NCI-H2196 treated with DMSO at 0.1 percent for 48 hours (cell line): ENCODE results near the gene TSSK6.

ENCODE experiments used
- DNase-seq: peaks from one replicate; lab custom pipeline; 2025; ENCODE audit not compliant: unreplicated experiment; lab: John Stamatoyannopoulos, UW

The TSSK6 gene

DNA sequence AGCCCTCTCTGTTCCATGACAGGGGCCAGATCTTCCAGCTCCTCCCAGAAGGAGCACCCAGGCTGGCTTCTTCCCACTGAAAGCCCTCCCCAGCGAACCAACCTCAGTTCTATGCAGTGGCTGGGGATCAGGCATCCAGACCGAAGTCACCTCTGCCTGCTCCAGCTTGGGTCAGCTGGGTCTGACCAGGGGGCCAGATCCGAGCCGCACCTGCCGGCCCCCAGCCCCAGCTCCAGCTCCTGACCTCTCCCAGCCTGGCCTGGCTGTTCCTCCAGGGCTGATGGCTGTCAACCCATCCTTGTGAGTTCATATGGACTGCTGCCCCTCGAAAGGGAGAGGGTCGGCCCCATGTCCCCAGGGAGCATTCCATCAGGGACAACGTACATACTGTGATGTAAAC is 8.0 kb downstream of the TSSK6 start:
- DNase-seq = no peak

GRCh38 chr19:19506592-19506991 is 8.8 kb downstream of the TSSK6 start:
- DNase-seq = no peak

GRCh38 chr19:19505669-19506326 is 9.6 kb downstream of the TSSK6 start:
- no peak for DNase-seq

GRCh38 chr19:19504754-19505668 is 10.3 kb downstream of the TSSK6 start:
- DNase-seq = no peak

DNA sequence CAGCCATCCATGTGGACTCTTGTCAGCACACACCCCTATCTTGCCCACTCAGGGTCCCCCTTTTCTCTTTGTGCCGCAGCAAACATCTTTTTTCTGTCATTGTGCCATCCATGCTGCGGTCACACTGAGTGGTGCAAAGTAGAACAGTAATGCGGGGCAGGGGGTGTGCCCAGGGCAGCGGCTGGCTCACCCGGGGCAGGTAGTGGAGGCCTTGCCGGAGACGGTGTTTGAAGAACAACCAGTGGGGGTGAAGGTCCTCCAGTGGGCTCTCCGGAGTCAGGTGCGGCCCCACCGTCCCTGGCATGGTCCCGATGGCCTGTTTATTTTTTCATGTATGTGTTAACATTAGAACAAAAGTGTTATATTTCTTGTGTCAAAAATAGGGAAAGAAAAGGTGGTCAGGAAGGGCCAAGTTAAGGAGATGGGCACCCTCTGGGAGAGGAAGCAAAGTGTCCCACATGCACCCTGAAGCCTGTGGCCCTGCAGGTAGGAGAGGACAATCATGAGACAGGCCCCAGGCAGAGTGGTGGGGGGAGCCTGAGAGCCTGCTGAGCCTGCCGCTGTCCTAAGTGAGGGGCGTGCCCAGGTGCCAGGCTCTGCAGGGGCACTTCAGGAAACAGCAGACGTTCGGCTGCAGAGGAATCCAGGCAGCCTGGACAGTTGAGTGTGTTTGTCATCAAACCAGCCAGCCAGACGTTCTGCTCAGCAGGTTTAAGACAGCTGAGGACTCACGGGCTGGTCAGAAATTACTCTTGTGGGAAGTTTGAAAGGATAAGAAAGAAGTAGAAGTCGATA is 12.3 kb downstream of the TSSK6 start:
- no peak for DNase-seq

DNA sequence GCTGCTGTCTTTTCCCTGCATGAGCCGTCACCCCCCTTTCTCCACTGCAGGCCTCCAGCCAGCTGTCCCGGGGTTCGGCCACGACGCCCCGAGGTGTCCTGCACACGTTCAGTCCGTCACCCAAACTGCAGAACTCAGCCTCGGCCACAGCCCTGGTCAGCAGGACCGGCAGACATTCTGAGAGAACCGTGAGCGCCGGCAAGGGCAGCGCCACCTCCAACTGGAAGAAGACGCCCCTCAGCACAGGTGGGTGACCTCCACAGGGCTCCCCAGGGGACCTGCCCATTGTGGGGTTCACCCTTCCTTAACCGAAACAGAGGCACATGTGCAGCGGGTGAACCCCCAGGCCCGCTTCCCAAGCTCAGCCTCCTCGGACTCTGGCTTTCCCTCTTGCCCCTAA is 13.1 kb downstream of the TSSK6 start:
- no peak for DNase-seq

- no peak for DNase-seq
Measured at GRCh38 chr19:19501798-19502197, 13.6 kb downstream of the TSSK6 start.

- DNase-seq = no peak
Measured at GRCh38 chr19:19500975-19501644, 14.2 kb downstream of the TSSK6 start.

DNA sequence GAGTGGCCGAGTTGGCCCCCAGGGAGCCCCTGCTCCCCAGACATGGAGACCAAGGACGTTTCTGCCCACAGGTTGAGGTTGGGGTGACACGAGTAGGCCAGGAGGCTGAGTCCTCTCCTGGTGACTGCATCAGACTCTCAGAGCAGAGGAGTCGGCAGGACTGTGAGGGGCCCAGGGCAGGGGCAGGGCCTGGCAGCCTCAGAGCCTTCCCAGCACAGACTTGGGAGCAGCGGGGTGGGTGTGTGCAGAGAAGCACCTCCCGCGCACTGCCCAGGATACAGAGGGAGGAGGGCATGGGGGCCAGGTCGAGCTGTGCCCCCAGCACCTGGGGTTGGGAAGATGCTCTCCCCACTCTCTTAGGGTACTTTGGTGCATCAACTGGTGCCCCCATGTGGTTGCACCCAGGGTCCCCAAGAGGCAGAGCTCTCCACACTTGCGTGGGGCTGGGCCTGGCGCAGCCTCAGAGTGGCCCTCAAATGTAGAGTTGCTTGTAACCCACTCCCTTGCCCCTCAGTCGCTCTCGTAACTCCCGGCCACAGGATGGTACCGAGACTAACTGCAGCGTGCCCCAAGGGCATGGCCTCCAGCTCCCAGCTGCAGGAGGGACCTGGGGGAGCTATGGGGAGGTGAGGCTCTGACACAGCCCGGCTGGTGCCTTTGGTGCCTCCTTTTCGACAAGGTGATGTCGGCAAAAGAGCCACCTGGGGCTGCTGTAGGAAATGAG is 15.9 kb downstream of the TSSK6 start:
- DNase-seq = no peak

DNA sequence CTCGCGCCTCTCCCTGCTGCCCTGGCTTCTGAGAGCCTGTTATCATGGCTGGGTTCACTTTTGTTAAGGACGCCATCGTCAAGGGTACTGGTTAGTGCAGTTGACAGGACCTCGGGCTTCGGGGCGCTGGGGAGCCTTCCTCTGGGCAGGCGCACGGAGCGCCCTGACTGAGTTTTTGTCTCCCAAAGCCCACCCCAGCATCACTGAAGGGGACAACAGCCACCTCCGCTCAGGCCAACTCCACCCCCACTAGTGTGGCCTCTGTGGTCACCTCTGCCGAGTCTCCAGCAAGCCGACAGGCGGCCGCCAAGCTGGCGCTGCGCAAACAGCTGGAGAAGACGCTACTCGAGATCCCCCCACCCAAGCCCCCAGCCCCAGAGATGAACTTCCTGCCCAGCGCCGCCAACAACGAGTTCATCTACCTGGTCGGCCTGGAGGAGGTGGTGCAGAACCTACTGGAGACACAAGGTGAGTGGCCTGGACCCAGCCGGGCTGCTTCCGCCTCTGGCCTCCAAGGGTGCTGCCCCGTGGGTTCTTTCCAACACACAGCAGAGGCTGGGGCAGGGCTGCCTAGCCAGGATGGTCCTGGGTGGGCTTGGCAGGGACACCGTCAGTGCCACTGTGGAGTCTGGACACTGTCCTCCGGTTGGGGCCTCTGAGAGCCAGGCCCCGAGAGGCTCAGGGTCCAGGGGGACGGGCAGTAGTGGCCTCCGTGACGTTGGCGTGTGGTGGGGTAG is 16.9 kb downstream of the TSSK6 start:
- DNase-seq = no peak

GRCh38 chr19:19495614-19496603 is 19.4 kb downstream of the TSSK6 start:
- no peak for DNase-seq

DNA sequence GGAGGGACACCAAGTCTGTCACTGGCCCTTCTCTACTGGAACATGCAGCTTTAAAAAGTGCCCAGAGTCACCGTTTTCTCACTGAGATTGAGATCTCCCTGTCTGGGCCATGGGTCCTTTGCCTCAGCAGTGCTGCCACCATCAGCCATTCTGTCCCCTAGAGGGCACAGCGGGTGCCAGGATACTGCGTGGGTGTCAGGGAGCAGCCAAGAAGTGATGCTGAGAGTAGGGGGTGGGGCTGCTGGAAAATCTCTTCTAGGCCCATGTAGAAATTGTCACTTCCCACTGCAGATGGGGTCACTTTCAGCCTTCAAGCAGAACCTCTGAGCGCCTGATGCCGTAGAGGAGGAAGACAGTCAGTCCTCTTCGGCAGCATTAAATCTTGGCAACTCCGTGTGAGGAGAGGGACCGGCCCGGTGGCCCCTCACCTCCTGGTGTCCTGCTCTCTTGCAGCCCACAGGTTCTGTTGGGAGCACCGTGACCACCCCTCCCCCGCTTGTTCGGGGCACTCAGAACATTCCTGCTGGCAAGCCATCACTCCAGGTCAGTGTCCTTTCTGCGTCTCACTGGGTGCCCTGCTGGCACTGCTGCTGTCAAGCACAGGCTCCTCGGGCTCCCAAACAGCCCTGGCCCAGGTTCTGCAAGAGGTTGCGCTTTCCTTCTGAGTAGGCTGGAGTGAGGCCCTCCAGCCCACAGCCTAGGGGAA is 21.4 kb downstream of the TSSK6 start:
- DNase-seq = no peak

DNA sequence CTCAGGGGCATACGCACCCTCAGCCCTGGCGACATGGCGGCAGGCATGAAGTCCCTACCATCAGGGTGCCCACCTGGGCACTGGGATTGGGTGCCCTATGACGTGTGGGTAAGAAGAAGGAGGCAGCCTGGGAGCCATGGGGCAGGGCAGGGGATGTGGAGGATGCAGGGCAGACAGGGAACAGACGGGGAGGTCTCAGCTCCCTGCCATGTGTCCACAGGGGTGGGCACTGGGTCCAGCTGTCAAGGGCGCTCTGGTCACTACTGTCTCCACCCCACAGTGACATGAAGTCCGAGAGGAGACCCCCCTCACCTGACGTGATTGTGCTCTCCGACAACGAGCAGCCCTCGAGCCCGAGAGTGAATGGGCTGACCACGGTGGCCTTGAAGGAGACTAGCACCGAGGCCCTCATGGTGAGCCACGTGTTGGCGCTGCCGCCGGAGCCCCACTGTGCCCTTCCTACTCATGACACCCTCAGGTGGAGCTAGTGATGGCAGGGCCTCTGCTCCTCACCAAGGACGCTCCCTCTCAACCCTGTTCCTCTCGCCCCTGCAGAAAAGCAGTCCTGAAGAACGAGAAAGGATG is 23.2 kb downstream of the TSSK6 start:
- no peak for DNase-seq

GRCh38 chr19:19491321-19492025 is 23.9 kb downstream of the TSSK6 start:
- DNase-seq = no peak

DNA sequence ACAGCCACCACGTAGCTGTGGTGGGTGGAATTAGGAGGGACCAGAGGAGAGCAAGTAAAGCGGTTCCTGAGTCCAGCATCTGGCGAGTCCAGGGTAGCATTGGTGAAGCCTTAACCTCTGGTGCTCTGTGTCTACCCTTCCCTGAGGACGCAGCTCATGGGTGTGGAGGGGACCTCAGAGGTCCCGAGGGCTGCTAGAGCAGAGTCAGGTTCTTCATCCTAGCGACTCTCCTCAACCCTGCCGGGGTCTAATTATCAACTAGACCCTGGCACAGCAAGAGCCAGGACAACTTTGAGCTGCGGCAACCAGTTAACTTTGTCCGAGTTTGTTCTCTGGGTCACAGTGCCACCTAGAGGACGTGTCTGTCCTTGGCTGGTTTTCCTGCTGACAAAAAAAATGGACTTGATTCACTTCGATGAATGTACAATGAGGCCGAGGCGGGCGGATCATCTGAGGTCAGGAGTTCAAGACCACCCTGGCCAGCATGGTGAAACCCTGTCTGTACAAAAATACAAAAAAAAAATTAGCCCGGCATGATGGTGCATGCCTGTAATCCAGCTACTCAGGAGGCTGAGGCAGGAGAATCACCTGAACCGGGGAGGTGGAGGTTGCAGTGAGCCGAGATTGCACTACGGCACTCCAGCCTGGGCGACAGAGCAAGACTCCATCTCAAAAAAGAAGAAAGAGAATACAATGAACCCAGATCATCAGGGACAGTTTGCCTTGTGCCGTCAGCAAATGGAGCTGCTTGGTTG is 25.0 kb downstream of the TSSK6 start:
- peak; percentile 45 for DNase-seq

DNA sequence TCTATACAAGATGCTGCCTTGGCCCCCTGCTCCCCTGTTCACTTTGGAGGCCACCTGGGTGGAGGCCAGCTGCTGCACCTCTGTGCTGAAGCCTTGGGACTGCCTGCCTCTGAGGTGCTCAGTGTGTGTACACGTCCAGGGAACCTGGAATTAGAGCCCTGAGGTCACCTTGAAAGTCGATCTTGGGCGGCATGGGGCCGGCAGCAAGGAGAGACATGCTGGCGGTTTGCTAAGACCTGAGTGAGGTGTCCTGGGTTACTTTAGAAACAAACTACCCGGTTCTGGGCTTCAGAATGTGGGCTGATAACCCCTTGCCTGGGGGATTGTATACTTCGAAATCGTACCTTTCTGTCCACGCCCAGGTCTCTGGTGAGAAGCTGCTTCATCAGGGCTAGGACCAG is 25.5 kb downstream of the TSSK6 start:
- no peak for DNase-seq
